Ascending aorta (tissue), 2 donors: Measurements from ENCODE around the gene PDE6C. TPM values are rescaled to one million over a fixed set of nuclear protein-coding genes. Genes with fewer than 3 reads are reported as not detected.

Experiments used
- DNase-seq, 2 donors: peaks; one replicate each; pipeline ENCODE4 v3.0.0-alpha.2; 2019; ENCODE audit warnings: low spot score in 2 of 2
- H3K27ac ChIP-seq, 2 donors: fragments of 200-600 bp; sonication (generic); one replicate each; pipeline ENCODE4 v1.5.1; 2016 to 2017; ENCODE audit warnings: mild to moderate bottlenecking in 1 of 2
- H3K27me3 ChIP-seq: fragments of 200-600 bp; sonication (generic); one replicate; pipeline ENCODE4 v1.5.1; 2017
- H3K36me3 ChIP-seq, 2 donors: fragments of 200-600 bp; sonication (generic); one replicate each; pipeline ENCODE4 v1.5.1; 2016
- H3K4me1 ChIP-seq, 2 donors: fragments of 200-600 bp; sonication (generic); one replicate each; pipeline ENCODE4 v1.5.1; 2016 to 2017; ENCODE audit warnings: mild to moderate bottlenecking in 1 of 2
- H3K4me3 ChIP-seq, 2 donors: fragments of 200-600 bp; sonication (generic); one replicate each; pipeline ENCODE4 v1.5.1; 2016 to 2017; ENCODE audit warnings: mild to moderate bottlenecking in 1 of 2
- H3K9me3 ChIP-seq, 2 donors: fragments of 200-600 bp; sonication (generic); one replicate each; pipeline ENCODE4 v1.5.1; 2016
- CTCF ChIP-seq, 3 experiments: fragments of 200-600 bp in 2 of 3; fragments of 450-650 bp in 1 of 3; sonication (generic) in 2 of 3; IDR thresholded peaks; one replicate each; pipeline ENCODE4 v1.5.1; 2016 to 2019; ENCODE audit warnings: antibody characterized with exemption in 3 of 3, mild to moderate bottlenecking in 1 of 3, moderate library complexity in 1 of 3
- intact Hi-C: fragments of 100-400 bp; cut with DNase I; formaldehyde crosslinking; loops from one replicate; pipeline ENCODE4 v1.15.1; 2023
- total RNA-seq: library from RNA; depleted of rRNA; stranded (reverse); fragments of >200 nt; gene quantifications from one replicate; pipeline ENCODE4 v1.1.0, GENCODE V29; 2016

PDE6C gene
- total RNA-seq, 1 donor from 2014 or later, result not detected

GRCh38 chr10:93570383-93570782, 42.0 kb upstream of the PDE6C start:
- intact Hi-C loops, result no loop called here
- peaks cover 0 to 3% of the 10 kb centered on the region in 2 donors for H3K4me1 ChIP-seq
- no peak for DNase-seq
- H3K36me3 ChIP-seq, result no peaks in the 10 kb centered on the region
- H3K27ac ChIP-seq, result no peak overlapping the region
- H3K9me3 ChIP-seq, result no peaks in the 10 kb centered on the region
- no peak overlapping the region for H3K4me3 ChIP-seq
- no peak for TF ChIP-seq CTCF (IDR thresholded peaks at IDR 0.05)
- no peaks in the 10 kb centered on the region for H3K27me3 ChIP-seq

DNA sequence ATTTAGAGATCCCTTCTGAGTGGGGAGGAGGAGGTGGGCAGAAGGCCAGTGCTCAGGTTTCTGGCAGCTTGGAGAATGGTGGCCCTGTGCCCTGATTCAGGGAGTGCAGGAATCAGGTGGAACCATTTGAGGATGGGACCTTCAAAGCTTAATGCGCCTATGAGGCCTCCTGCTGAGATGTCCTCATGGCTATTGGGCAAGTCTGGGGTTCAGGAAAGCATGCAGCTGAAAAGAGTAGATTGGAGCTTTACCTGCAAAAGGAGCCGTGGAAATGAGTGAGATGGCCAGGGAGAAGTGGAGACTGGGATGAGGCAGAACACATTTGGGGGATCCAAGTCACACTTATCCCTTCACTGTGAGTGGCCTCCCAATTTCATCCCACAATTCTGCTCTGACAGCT, 39.7 kb upstream of the PDE6C start:
- Histone ChIP-seq H3K36me3 (no peaks in the 10 kb centered on the region), H3K27me3 (no peaks in the 10 kb centered on the region), H3K27ac (no peak overlapping the region), H3K4me3 (no peak overlapping the region), H3K9me3 (no peaks in the 10 kb centered on the region), H3K4me1 (no peaks in the 10 kb centered on the region)
- TF ChIP-seq CTCF (IDR thresholded peaks at IDR 0.05), result no peak
- no peak for DNase-seq
- intact Hi-C loops, result no loop called here

- Histone ChIP-seq H3K4me1 (no peaks in the 10 kb centered on the region), H3K4me3 (no peak overlapping the region), H3K27me3 (no peaks in the 10 kb centered on the region), H3K36me3 (no peaks in the 10 kb centered on the region), H3K27ac (no peak overlapping the region), H3K9me3 (no peaks in the 10 kb centered on the region)
- peak in 1 of 2 donors; percentile 27 for DNase-seq
- no peak for TF ChIP-seq CTCF (IDR thresholded peaks at IDR 0.05)
- intact Hi-C loops, result no loop called here
Measured at GRCh38 chr10:93573051-93573909, 39.1 kb upstream of the PDE6C start.

DNA sequence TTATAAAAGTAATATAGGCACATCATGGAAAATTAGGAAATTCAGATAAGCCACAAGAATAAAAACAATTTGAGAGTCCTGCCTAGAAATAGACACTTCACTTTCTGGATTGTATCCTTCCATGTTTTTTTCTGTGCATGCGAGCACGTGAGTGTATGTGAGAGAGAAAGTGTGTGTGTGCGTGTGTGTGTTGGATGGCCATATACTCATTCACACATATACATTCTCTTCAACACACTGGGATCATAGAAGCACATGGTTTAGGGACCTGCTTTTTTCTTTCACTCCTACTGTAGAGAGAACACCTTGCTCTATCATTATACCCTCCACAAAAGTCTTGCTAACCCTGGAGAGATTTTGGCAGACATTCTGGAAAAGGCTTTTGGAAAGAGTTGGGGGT, 38.4 kb upstream of the PDE6C start:
- no peak for TF ChIP-seq CTCF (IDR thresholded peaks at IDR 0.05)
- no peaks in the 10 kb centered on the region for H3K9me3 ChIP-seq
- H3K4me3 ChIP-seq, result no peak overlapping the region
- H3K36me3 ChIP-seq, result no peaks in the 10 kb centered on the region
- H3K27me3 ChIP-seq, result no peaks in the 10 kb centered on the region
- no peak for DNase-seq
- H3K4me1 ChIP-seq, result no peaks in the 10 kb centered on the region
- H3K27ac ChIP-seq, result no peak overlapping the region
- intact Hi-C loops, result no loop called here

DNA sequence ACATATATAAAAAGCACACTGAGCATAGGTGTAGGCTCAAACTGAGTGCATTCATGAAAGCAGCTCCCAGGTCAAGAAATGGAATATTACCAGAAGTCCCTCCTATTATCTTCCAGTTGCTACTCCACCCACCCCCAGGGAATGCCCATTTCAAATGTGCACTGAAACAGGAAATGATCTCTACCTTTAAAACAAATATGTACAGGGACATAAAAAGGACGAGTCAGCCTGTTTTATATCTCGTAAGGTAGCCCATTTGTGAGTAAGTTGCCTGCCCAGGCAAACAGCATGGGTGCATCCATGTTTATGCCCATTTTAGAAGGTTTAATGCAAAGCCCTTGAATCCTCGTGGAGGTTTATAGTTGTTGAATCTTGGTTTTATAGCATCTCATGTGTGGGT, 35.4 kb upstream of the PDE6C start:
- intact Hi-C loops, result no loop called here
- no peak for DNase-seq

More for the DNA sequence above, 35.4 kb upstream of the PDE6C start:
- Histone ChIP-seq H3K4me3 (no peak overlapping the region), H3K27me3 (no peaks in the 10 kb centered on the region), H3K4me1 (no peaks in the 10 kb centered on the region), H3K27ac (no peak overlapping the region), H3K9me3 (no peaks in the 10 kb centered on the region), H3K36me3 (no peaks in the 10 kb centered on the region)
- no peak for TF ChIP-seq CTCF (IDR thresholded peaks at IDR 0.05)
